RWPE2 (cell line): ENCODE results near the gene MTIF3.

Experiments used
- ATAC-seq: fragments of 200-7000 bp; cut with Tn5 transposase; 3 replicates; pipeline ENCODE4 v1.9.1; 2021; ENCODE audit warnings: low read depth
- DNase-seq: peaks from one replicate; pipeline ENCODE4 v3.0.0-alpha.2; 2020; ENCODE audit warnings: low spot score
- H3K27ac ChIP-seq: fragments of 450-650 bp; 2 replicates; pipeline ENCODE4 v1.5.1; 2017; ENCODE audit warnings: mild to moderate bottlenecking; ENCODE audit not compliant: poor library complexity, severe bottlenecking
- H3K27me3 ChIP-seq: fragments of 250-450 bp; sonication (Bioruptor Pico); 2 replicates; pipeline ENCODE4 v1.5.1; 2021; ENCODE audit warnings: mild to moderate bottlenecking, moderate library complexity; ENCODE audit not compliant: insufficient read depth, poor library complexity, severe bottlenecking
- H3K36me3 ChIP-seq: fragments of 250-450 bp; sonication (Bioruptor Pico); 2 replicates; pipeline ENCODE4 v1.5.1; 2020; ENCODE audit warnings: low read depth, mild to moderate bottlenecking, moderate library complexity
- H3K4me1 ChIP-seq: fragments of 250-450 bp; sonication (Bioruptor Pico); 2 replicates; pipeline ENCODE4 v1.5.1; 2021; ENCODE audit warnings: mild to moderate bottlenecking, moderate library complexity; ENCODE audit not compliant: insufficient read depth, poor library complexity, severe bottlenecking
- H3K4me3 ChIP-seq: fragments of 250-450 bp; sonication (Bioruptor Pico); 2 replicates; pipeline ENCODE4 v1.5.1; 2021; ENCODE audit warnings: mild to moderate bottlenecking, moderate library complexity; ENCODE audit not compliant: severe bottlenecking
- H3K9me3 ChIP-seq: fragments of 250-450 bp; sonication (Bioruptor Pico); 2 replicates; pipeline ENCODE4 v1.5.1; 2021; ENCODE audit warnings: mild to moderate bottlenecking, moderate library complexity; ENCODE audit not compliant: severe bottlenecking
- TF ChIP-seq, protein P1 (sequence below): fragments of 450-650 bp; IDR thresholded peaks from one replicate; pipeline ENCODE4 v1.5.1; 2017; ENCODE audit warnings: mild to moderate bottlenecking, moderate library complexity; ENCODE audit not compliant: poor library complexity, severe bottlenecking

Gene MTIF3

DNA sequence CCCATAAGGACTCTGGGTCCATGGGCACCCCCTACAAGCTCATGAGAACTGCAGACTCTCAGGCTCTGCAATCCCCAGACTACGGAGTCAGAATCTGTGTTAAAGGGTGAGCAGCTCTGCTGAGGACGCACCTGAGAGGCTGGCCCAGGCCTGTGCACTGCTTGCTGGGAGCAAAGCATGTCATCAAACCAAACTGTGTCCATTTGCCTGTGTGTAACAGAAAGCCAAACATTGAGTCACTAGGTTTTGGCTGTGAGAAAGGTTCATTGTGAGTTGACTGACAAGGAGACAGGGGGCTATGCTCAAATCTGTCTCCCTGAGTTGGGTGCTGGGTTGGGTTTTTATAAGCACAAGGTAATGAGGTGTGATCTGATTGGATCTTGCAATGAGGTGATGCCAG, 22.1 kb upstream of the MTIF3 start:
- DNase-seq, result no peak
- Histone ChIP-seq H3K27ac (no peak overlapping the region), H3K27me3 (no peaks in the 10 kb centered on the region), H3K36me3 (no peaks in the 10 kb centered on the region), H3K4me3 (no peak overlapping the region), H3K4me1 (peaks cover 5% of the 10 kb centered on the region), H3K9me3 (no peaks in the 10 kb centered on the region)
- TF ChIP-seq, protein P1, sequence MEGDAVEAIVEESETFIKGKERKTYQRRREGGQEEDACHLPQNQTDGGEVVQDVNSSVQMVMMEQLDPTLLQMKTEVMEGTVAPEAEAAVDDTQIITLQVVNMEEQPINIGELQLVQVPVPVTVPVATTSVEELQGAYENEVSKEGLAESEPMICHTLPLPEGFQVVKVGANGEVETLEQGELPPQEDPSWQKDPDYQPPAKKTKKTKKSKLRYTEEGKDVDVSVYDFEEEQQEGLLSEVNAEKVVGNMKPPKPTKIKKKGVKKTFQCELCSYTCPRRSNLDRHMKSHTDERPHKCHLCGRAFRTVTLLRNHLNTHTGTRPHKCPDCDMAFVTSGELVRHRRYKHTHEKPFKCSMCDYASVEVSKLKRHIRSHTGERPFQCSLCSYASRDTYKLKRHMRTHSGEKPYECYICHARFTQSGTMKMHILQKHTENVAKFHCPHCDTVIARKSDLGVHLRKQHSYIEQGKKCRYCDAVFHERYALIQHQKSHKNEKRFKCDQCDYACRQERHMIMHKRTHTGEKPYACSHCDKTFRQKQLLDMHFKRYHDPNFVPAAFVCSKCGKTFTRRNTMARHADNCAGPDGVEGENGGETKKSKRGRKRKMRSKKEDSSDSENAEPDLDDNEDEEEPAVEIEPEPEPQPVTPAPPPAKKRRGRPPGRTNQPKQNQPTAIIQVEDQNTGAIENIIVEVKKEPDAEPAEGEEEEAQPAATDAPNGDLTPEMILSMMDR, result no peak
- ATAC-seq, result no peak

DNA sequence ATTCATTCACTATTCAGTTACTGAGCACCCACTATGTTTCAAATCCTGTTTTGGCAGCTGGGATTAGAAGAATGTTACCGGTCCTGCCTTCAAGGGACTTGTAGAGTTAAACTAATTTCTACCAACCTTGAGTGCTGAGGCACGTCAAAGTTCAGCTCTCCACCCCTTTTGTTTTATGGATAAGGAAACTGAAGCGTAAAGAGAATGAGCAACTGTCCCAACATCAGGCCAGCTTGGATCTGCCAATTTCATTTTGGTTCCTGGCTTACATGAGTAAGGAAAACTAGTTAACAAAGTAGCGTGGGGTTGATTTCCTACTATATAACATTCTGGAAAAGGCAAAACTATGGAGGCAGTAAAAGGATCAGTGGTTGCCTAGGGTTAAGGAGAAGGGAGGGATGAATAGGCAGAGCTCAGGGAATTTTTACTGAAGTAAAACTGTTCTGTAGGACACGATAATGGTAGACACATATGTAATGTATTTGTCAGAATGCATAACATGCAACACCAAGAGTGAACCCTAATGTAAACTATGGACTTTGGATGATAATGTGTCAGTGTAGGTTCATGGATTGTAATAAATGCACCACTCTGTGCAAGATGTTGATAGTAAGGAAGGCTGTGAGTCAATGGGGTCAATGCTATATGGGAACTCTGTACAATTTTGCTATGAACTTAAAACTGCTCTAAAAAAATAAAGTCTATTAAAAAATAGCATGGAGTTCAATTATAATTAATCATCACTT, 19.9 kb upstream of the MTIF3 start:
- ATAC-seq, result no peak
- no peak overlapping the region for H3K27ac ChIP-seq
- H3K4me1 ChIP-seq, result no peaks in the 10 kb centered on the region
- H3K27me3 ChIP-seq, result no peaks in the 10 kb centered on the region
- no peak overlapping the region for H3K4me3 ChIP-seq
- no peaks in the 10 kb centered on the region for H3K9me3 ChIP-seq
- no peaks in the 10 kb centered on the region for H3K36me3 ChIP-seq
- TF ChIP-seq, protein P1, result no peak
- no peak for DNase-seq

DNA sequence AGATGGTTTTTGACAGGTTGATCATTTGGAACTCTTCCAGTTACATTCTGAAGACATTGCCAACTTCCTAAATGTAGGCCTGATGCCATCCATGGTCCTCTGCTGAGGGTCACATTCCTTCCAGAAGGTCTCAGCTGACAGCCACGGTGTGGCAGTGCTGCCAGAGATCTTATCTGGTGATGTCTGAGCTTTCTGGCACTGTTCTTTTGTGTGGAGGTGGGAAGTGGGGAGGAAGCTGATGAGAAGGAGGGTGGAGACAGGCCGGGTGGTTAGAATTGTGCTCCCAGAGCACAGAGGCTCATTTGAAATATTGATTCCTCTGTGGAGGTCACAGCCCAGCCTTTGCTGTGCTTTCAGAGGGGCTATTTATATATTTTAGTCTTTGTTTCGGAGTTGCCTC, 16.1 kb upstream of the MTIF3 start:
- no peaks in the 10 kb centered on the region for H3K36me3 ChIP-seq
- no peaks in the 10 kb centered on the region for H3K4me1 ChIP-seq
- no peak overlapping the region for H3K4me3 ChIP-seq
- no peak for ATAC-seq
- no peaks in the 10 kb centered on the region for H3K27me3 ChIP-seq
- TF ChIP-seq, protein P1, result no peak
- no peak for DNase-seq
- H3K27ac ChIP-seq, result no peak overlapping the region
- no peaks in the 10 kb centered on the region for H3K9me3 ChIP-seq

DNA sequence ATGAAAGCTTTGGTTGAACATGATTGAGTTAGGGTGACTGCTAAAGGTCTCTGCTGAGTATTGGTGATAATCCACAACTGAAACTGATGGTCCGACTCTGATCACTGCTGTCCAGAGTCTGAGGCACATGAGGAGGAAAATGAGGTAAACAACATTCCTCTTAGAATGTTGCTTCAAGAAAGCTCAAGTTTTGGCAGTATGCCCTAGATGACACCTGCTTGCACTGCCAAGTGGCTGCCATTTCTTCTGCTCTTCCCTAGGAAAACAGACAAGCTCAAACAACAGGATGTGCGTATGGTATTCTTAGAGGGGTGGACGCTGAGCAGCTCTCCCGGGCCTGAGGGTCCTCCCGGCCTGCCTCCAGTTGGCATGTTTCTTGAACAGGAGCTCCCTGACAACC, 15.2 kb upstream of the MTIF3 start:
- Histone ChIP-seq H3K27me3 (no peaks in the 10 kb centered on the region), H3K36me3 (no peaks in the 10 kb centered on the region), H3K4me1 (no peaks in the 10 kb centered on the region), H3K27ac (no peak overlapping the region), H3K9me3 (no peaks in the 10 kb centered on the region), H3K4me3 (no peak overlapping the region)
- ATAC-seq, result no peak
- no peak for DNase-seq
- TF ChIP-seq, protein P1, result no peak

DNA sequence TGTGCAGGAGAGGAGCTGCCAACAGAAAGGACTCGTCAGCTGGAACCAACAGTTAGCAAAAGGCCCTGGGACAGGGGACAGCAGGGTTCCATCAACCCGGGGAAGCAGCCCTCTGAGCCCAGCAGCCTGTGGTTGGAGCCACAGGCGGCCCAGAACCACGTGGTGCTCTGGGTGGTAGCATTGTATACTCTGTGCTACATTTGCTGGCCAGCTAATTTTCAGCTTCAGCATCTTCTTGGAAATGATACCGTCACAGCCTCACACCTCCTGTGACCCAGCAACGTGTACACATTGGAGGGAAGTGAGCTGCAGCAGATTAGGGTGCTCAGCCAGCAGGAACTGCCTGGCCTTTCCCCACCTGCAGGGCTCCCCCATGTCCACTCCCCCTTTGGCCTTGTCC, 13.1 kb upstream of the MTIF3 start:
- no peak overlapping the region for H3K27ac ChIP-seq
- no peaks in the 10 kb centered on the region for H3K36me3 ChIP-seq
- TF ChIP-seq, protein P1, result no peak
- DNase-seq, result no peak
- no peaks in the 10 kb centered on the region for H3K9me3 ChIP-seq
- no peaks in the 10 kb centered on the region for H3K4me1 ChIP-seq
- no peaks in the 10 kb centered on the region for H3K27me3 ChIP-seq
- ATAC-seq, result no peak
- no peak overlapping the region for H3K4me3 ChIP-seq
